WI38 (cell line): ENCODE data around the gene LPAR3.

Experiments
- H3K4me3 ChIP-seq: 2 replicates; pipeline ENCODE4 v1.5.1; 2011; ENCODE audit warnings: low read depth, mild to moderate bottlenecking, control low read depth, low read length
- TF ChIP-seq, protein P1 (sequence below): IDR thresholded peaks from 2 replicates; pipeline ENCODE4 v1.5.1; 2012; ENCODE audit warnings: low read depth, mild to moderate bottlenecking, control low read depth, low read length

LPAR3 gene

DNA sequence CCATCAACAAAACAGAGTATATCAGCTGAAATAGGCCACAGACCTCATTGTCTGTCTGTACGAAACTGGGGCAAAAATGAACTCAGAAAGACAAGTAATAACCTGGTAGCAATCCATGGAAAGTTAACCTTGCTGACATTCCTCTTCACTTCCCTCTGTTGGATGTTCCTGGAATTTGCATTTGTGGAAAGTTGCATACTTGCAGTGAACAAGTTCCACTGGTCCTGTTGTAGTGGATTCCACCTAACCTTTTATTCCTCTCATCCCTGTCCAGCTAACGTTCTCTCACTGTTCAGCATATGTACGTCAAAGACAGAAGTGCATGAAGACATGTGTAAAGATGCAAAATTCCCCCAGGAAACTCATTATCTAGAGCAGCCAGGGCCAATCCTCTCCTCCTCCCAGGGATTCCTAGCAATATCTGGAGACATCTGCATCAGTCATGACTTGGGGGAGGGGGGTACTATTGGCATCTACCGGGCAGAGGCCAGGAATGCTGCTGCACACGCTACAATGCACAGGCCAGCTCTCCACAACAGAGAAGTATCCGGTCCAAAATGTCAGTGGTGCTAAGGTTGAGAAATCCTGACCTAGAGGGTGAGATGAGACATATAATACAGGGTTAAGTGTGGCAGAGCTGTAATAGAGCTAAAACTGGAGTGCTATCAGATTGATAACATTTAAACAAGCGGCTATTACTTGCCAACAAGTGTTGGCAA, 8.2 kb downstream of the LPAR3 start:
- TF ChIP-seq, protein P1, sequence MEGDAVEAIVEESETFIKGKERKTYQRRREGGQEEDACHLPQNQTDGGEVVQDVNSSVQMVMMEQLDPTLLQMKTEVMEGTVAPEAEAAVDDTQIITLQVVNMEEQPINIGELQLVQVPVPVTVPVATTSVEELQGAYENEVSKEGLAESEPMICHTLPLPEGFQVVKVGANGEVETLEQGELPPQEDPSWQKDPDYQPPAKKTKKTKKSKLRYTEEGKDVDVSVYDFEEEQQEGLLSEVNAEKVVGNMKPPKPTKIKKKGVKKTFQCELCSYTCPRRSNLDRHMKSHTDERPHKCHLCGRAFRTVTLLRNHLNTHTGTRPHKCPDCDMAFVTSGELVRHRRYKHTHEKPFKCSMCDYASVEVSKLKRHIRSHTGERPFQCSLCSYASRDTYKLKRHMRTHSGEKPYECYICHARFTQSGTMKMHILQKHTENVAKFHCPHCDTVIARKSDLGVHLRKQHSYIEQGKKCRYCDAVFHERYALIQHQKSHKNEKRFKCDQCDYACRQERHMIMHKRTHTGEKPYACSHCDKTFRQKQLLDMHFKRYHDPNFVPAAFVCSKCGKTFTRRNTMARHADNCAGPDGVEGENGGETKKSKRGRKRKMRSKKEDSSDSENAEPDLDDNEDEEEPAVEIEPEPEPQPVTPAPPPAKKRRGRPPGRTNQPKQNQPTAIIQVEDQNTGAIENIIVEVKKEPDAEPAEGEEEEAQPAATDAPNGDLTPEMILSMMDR = no peak
- no peak overlapping the region for H3K4me3 ChIP-seq

DNA sequence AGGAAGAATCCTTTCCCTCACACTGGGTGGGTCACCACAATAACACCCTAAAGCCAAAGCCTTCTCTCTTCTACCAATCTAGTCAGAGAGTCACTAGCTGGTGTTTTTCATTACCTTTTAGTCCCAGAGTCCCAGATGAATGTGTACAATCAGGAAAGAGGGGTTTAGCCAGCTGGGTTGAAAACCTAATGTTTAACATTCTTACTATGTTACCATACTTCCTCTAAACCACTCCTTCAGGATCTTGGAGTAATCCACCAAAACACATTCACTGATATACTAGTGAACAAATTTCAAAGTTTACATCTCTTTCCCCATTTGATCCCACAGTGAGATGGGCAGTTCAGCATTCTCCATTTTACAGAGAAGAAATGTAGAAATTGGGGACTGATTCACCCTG, 9.7 kb downstream of the LPAR3 start:
- TF ChIP-seq, protein P1 = no peak
- H3K4me3 ChIP-seq = no peak overlapping the region

DNA sequence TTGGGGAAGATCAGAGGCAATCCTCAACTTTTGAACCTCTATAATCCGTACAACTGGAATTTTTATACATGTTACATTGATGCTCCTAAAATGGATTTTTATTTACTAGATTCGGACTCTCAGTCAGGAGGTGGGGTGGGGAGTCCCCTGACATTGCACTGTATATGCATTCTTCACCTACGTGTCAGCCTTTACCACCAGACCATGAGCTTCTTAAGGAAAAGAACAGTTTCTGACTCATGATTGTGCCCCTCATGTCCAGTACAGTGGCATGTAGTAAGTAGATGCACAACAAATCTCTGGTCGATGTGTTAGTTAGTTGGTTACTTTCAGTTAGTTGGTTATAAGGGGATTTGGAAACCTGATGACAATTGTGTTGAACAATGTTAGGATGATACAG, 15.4 kb downstream of the LPAR3 start:
- H3K4me3 ChIP-seq = no peak overlapping the region
- TF ChIP-seq, protein P1 = no peak

DNA sequence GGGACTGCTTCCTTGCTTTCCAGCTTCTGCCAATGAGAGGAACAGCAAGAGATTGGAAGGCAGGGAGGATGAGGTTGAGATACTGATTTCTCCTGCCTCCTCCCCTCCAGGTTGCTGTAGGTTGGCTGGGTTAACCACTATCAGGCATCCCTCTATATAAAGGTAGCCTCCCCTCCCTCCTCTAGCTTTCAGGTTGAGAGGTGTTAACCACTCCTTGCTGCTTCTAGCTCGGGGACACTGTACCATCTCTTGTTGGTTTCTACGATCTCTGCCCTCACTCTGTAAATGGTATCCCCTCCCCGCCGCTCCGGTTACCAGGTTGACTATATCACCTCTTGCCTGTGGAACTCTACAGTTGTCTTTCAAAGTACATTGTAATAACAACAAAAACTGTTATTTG, 16.7 kb downstream of the LPAR3 start:
- no peak overlapping the region for H3K4me3 ChIP-seq
- TF ChIP-seq, protein P1 = no peak

DNA sequence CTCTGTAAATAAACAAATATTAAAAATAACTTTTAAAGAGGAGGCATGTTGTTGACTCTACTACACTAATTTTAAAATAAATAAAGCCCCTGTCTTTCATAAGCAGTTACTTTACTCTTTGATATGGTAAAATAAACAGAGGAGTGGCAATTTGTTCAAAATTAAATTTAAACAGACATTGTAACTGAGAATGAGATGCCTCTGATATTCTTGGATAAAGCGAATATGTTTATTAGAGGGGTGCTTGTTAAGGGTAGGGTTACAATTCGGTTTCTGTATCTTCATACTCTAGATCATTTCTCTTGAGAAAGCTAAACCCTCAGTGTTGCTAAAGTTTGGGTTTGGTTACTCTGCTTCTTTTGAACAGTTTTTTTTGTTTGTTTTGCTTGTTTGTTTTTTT, 19.6 kb downstream of the LPAR3 start:
- TF ChIP-seq, protein P1 = no peak

DNA sequence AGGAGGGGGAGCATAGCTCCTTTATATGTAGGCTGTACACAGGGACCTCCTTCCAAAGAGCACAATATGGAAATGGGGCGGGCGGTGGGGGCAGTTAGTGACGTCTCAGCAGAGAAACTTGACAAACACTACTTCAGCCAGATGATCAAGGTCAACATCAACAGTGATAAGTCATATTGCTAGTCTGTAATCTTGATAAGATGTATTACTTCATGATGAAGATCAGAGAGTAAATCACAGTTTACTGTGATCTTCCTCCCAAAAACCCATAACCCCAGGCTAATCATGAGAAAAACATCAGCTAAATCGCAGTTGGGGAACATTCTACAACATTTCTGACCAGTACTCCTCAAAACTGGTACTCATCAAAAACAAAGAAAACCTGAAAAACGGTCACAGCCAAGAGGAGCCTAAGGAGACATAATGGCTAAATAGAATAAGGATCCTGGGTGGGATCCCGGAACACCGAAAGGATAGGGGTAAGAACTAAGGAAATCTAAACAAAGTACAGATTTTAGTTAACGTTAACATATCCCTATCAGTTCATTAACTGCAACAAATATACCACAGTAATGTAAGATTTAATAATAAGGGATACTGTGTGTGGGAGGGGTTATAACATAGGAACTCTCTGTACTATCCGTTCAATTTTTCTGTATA, 20.2 kb downstream of the LPAR3 start:
- TF ChIP-seq, protein P1 = no peak
- no peak overlapping the region for H3K4me3 ChIP-seq

More for the DNA sequence above, 19.6 kb downstream of the LPAR3 start:
- no peak overlapping the region for H3K4me3 ChIP-seq

DNA sequence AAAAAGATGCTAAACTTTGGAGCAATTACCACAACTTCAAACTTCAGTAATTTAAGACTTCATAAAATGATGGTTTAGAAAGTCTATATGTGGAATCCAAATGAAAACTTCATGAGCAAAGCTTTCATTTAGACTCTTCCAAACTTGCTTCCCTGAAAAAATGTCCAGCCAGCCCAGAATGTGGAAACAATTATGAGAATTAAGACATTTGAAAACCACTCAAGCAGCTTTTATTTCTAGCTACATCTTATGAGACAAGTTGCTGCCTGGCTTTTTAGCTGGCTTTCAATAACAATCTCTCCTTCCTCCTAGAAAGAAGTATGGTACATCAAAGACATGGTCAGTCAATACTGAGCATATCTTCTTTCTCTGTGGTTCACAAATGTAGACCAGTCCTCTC, 21.8 kb downstream of the LPAR3 start:
- TF ChIP-seq, protein P1 = no peak

More for the DNA sequence above, 21.8 kb downstream of the LPAR3 start:
- H3K4me3 ChIP-seq = no peak overlapping the region
